Measurements from ENCODE around the gene CSK. TPM values are rescaled to one million over a fixed set of nuclear protein-coding genes. Genes with fewer than 3 reads are reported as not detected.

CSK gene
- total RNA-seq, 1 donor from 2014 or later: 28.4 TPM

GRCh38 chr15:74802862-74803447, 21.1 kb downstream of the CSK start:
- no peak overlapping the region for H3K4me3 ChIP-seq (ENCODE audit: low read depth, low read length)
- no peak for DNase-seq (ENCODE audit: low read depth)
- TF ChIP-seq CTCF (conservative IDR thresholded peaks at IDR 0.05; ENCODE audit: low read depth, low read length): no peak

- no peak for DNase-seq (ENCODE audit: low read depth)
- H3K4me3 ChIP-seq (ENCODE audit: low read depth, low read length): no peak overlapping the region
- TF ChIP-seq CTCF (conservative IDR thresholded peaks at IDR 0.05; ENCODE audit: low read depth, low read length): no peak
Measured at GRCh38 chr15:74804935-74805334, 23.1 kb downstream of the CSK start.

GRCh38 chr15:74807282-74807681, 25.4 kb downstream of the CSK start:
- TF ChIP-seq CTCF (conservative IDR thresholded peaks at IDR 0.05; ENCODE audit: low read depth, low read length): no peak

GRCh38 chr15:74808078-74808839, 26.4 kb downstream of the CSK start:
- no peak overlapping the region for H3K4me3 ChIP-seq (ENCODE audit: low read depth, low read length)
- no peak for DNase-seq (ENCODE audit: low read depth)
- no peak for TF ChIP-seq CTCF (conservative IDR thresholded peaks at IDR 0.05; ENCODE audit: low read depth, low read length)

More at GRCh38 chr15:74807282-74807681, 25.4 kb downstream of the CSK start:
- H3K4me3 ChIP-seq (ENCODE audit: low read depth, low read length): no peak overlapping the region
- no peak for DNase-seq (ENCODE audit: low read depth)

- DNase-seq (ENCODE audit: low read depth): no peak
- no peak overlapping the region for H3K4me3 ChIP-seq (ENCODE audit: low read depth, low read length)
- TF ChIP-seq CTCF (conservative IDR thresholded peaks at IDR 0.05; ENCODE audit: low read depth, low read length): no peak
Measured at GRCh38 chr15:74808840-74809229, 27.0 kb downstream of the CSK start.

GRCh38 chr15:74809242-74809641, 27.4 kb downstream of the CSK start:
- DNase-seq (ENCODE audit: low read depth): no peak
- H3K4me3 ChIP-seq (ENCODE audit: low read depth, low read length): no peak overlapping the region
- no peak for TF ChIP-seq CTCF (conservative IDR thresholded peaks at IDR 0.05; ENCODE audit: low read depth, low read length)

GRCh38 chr15:74809956-74810355, 28.1 kb downstream of the CSK start:
- DNase-seq (ENCODE audit: low read depth): no peak
- no peak for TF ChIP-seq CTCF (conservative IDR thresholded peaks at IDR 0.05; ENCODE audit: low read depth, low read length)
- H3K4me3 ChIP-seq (ENCODE audit: low read depth, low read length): no peak overlapping the region
